Stomach (tissue), 9 donors: ENCODE results near the gene S100A9. TPM values are rescaled to one million over a fixed set of nuclear protein-coding genes. Genes with fewer than 3 reads are reported as not detected.
A peak's percentile ranks its signal among the peaks of the same experiment; 100 is the strongest.
"Not testable (repeated sequence)": the region's sequence is repeated elsewhere in the genome, so short reads cannot be mapped to it uniquely, and the experiment has no call there.

Experiments used
- DNase-seq, 2 donors: peaks; one replicate each; pipeline versions ENCODE4 v3.0.0 to v3.0.0-alpha.2; 2013 to 2019
- H3K27ac ChIP-seq, 5 donors: fragments of 200-600 bp in 4 of 5; sonication (generic) in 4 of 5; one replicate each; pipeline ENCODE4 v1.5.1; 2013 to 2019; ENCODE audit warnings: mild to moderate bottlenecking in 1 of 5, moderate library complexity in 1 of 5
- H3K27me3 ChIP-seq, 3 donors: fragments of 200-600 bp; sonication (generic); one replicate each; pipeline ENCODE4 v1.5.1; 2017 to 2019; ENCODE audit warnings: mixed run types in 1 of 3
- H3K36me3 ChIP-seq, 4 donors: fragments of 200-600 bp; sonication (generic); 1 replicate in 3 of 4; 2 replicates in 1 of 4; pipeline ENCODE4 v1.5.1; 2016 to 2019
- H3K4me1 ChIP-seq, 4 donors: fragments of 200-600 bp; sonication (generic); one replicate each; pipeline ENCODE4 v1.5.1; 2016 to 2019
- H3K4me3 ChIP-seq, 4 donors: fragments of 200-600 bp; sonication (generic) in 3 of 4; one replicate each; pipeline ENCODE4 v1.5.1; 2016 to 2019; ENCODE audit warnings: mild to moderate bottlenecking in 1 of 4
- H3K9me3 ChIP-seq, 4 donors: fragments of 200-600 bp; sonication (generic); one replicate each; pipeline ENCODE4 v1.5.1; 2016 to 2019
- EP300 ChIP-seq: sonication (generic); formaldehyde crosslinking; IDR thresholded peaks from one replicate; pipeline ENCODE4 v1.6.1; 2017; ENCODE audit warnings: antibody characterized with exemption
- POLR2A ChIP-seq, 4 donors: fragments of 450-650 bp; IDR thresholded peaks; one replicate each; pipeline ENCODE4 v1.6.1; 2016; ENCODE audit warnings: antibody characterized with exemption in 4 of 4, control low read depth in 2 of 4, mild to moderate bottlenecking in 1 of 4, moderate library complexity in 1 of 4
- POLR2AphosphoS5 ChIP-seq, 3 donors: sonication (generic); formaldehyde crosslinking; IDR thresholded peaks; one replicate each; pipeline ENCODE4 v1.6.1; 2016; ENCODE audit warnings: antibody characterized with exemption in 3 of 3
- WGBS, 5 donors: extraction: QIAGEN DNeasy Blood & Tissue Kit in 3 of 5; methylation state at CpG; one replicate each; pipeline versions ENCODE4 v1.1.5 to v1.1.7; 2013 to 2018; 5-methylcytosine and 5-hydroxymethylcytosine counted together
- intact Hi-C: fragments of 100-400 bp; cut with DNase I; formaldehyde crosslinking; loops from one replicate; pipeline ENCODE4 v1.15.1; 2023; ENCODE audit warnings: low total_unique reads
- polyA plus RNA-seq, 3 donors: library from polyadenylated mRNA; stranded (reverse); fragments of 200-250 nt; gene quantifications; one replicate each; pipeline ENCODE4 v1.2.3, GENCODE V29; 2013
- small RNA-seq, 4 donors: library from RNA; depleted of rRNA; stranded (forward); fragments of <200 nt; gene quantifications; one replicate each; pipeline ENCODE3, GENCODE V24; 2016
- total RNA-seq, 5 donors: library from RNA; depleted of rRNA; stranded (reverse); fragments of >200 nt; gene quantifications; one replicate each; pipeline versions ENCODE4 v1.1.0 to v1.2.3, GENCODE V29; 2014 to 2016
- TF ChIP-seq, protein P1 (sequence below), 7 experiments: fragments of 450-650 bp in 4 of 7; fragments of 200-600 bp in 3 of 7; sonication (generic) in 3 of 7; IDR thresholded peaks; one replicate each; pipeline ENCODE4 v1.5.1; 2016 to 2019; ENCODE audit warnings: antibody characterized with exemption in 7 of 7, control low read depth in 2 of 7, mild to moderate bottlenecking in 1 of 7
- donor health status: healthy with polysubstance abuse.
- donor health status: Bipolar disorder and iron deficiency.
- donor health status: healthy.

Gene S100A9
- total and polyA plus RNA-seq, 8 donors: 17.4 to 9,878 (median 276) TPM; not detected in 1

DNA sequence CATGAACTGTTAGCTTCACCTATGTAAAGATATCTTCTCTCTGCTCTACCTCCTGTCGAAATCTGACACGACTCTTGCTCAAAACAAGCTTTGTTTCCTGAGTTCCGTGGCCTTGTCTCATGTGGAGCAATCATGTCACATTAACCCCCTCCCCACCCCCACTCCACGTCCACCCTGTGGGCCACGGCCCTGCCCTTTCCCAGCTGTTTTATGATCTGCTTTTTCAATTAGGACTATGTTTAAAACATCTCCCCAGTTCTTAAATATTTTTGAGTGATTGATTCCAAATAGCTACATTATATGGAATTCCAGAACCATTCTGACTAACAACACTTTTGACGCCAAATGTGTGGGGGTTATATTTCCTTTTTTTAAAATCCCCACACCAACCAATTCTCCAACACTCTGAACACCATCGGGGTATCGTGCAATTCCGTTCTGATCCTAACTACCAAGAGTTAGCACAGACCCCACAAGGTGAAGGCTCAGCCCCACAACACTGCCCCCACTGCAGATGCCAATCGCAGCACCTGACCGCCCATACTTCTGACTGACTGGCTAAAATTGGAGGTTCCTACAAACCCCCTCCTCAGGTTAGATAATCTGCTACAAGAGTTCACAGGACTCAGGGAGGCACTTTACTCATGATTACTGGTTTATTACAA lies 45.9 kb downstream of the S100A9 start:
- intact Hi-C loops: no loop called here
- no peak for DNase-seq
- TF ChIP-seq POLR2A (IDR thresholded peaks at IDR 0.05) (no peak), POLR2AphosphoS5 (IDR thresholded peaks at IDR 0.05) (no peak), EP300 (no peak)
- TF ChIP-seq, protein P1, sequence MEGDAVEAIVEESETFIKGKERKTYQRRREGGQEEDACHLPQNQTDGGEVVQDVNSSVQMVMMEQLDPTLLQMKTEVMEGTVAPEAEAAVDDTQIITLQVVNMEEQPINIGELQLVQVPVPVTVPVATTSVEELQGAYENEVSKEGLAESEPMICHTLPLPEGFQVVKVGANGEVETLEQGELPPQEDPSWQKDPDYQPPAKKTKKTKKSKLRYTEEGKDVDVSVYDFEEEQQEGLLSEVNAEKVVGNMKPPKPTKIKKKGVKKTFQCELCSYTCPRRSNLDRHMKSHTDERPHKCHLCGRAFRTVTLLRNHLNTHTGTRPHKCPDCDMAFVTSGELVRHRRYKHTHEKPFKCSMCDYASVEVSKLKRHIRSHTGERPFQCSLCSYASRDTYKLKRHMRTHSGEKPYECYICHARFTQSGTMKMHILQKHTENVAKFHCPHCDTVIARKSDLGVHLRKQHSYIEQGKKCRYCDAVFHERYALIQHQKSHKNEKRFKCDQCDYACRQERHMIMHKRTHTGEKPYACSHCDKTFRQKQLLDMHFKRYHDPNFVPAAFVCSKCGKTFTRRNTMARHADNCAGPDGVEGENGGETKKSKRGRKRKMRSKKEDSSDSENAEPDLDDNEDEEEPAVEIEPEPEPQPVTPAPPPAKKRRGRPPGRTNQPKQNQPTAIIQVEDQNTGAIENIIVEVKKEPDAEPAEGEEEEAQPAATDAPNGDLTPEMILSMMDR (IDR thresholded peaks at IDR 0.05): no peak
- no peak overlapping the region for H3K4me3 ChIP-seq
- peaks cover 0 to 44% (median 4%) of the 10 kb centered on the region in 3 donors for H3K27me3 ChIP-seq
- no peaks in the 10 kb centered on the region for H3K36me3 ChIP-seq
- H3K4me1 ChIP-seq: no peaks in the 10 kb centered on the region
- H3K27ac ChIP-seq: no peak overlapping the region
- 78 to 85% (median 84%) methylated on average over 11 of the region's 11 CpGs for WGBS, 5 donors
- no peaks in the 10 kb centered on the region for H3K9me3 ChIP-seq

DNA sequence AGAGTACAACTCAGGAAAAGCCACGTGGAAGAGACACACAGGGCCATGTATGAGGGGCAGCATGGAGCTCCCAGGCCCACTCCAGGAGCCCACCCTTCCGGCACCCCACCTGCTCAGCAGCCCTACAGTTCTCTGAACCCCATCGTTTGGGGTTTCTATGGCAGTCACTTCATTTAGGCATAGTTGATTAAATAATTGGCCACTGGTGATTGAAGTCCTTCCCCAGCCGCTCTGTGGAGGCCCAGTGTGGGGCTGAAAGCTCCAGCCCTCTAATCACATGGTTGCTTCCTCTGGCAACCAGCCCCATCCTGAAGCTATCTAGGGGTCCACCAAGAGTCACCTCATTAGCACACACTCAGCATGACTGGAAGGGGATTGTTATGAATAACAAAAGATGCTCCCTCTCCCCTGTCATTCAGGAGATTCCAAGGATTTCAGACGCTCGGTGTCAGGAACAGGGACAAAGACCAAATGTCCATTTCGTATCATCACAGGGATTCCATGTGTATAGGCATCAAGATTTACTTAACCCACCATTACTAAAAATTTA lies 46.5 kb downstream of the S100A9 start:
- intact Hi-C loops: no loop called here
- H3K36me3 ChIP-seq: no peaks in the 10 kb centered on the region
- no peak overlapping the region for H3K4me3 ChIP-seq
- no peak for TF ChIP-seq POLR2A (IDR thresholded peaks at IDR 0.05)
- TF ChIP-seq, protein P1 (IDR thresholded peaks at IDR 0.05): no peak
- TF ChIP-seq EP300: no peak
- no peak for TF ChIP-seq POLR2AphosphoS5 (IDR thresholded peaks at IDR 0.05)
- H3K9me3 ChIP-seq: no peaks in the 10 kb centered on the region
- 73 to 85% (median 79%) methylated on average over 7 of the region's 7 CpGs for WGBS, 5 donors
- no peaks in the 10 kb centered on the region for H3K4me1 ChIP-seq
- H3K27me3 ChIP-seq: peaks cover 0 to 38% (median 4%) of the 10 kb centered on the region in 3 donors
- no peak overlapping the region for H3K27ac ChIP-seq
- DNase-seq: no peak

DNA sequence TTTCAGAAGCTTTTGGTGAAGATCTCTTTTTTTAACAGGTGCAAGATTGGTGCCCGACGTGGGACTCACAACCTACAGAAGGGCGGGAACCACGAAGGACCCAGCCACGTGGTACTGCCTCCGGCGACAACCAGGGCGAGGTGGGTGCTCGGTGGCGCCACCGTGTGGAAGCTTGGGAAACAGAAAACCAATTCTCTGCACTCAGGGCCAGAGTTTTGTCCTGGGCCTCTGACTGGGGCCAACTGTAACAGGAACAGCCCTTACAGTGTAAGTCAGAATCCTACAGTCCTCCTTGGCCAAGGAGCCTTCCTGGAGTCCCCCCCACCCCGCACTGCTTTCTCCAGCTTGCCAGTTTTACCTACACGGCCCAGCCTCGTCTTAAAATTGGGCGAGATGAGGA lies 47.1 kb downstream of the S100A9 start:
- Histone ChIP-seq H3K4me1 (no peaks in the 10 kb centered on the region), H3K27ac (no peak overlapping the region), H3K4me3 (no peak overlapping the region), H3K36me3 (no peaks in the 10 kb centered on the region), H3K9me3 (no peaks in the 10 kb centered on the region), H3K27me3 (peaks cover 0 to 35% (median 4%) of the 10 kb centered on the region in 3 donors)
- no peak for TF ChIP-seq EP300
- TF ChIP-seq, protein P1 (IDR thresholded peaks at IDR 0.05): peak in 1 of 7 experiments; percentile 16
- DNase-seq: peak; percentile 13 to 49
- WGBS, 5 donors: 39 to 50% (median 44%) methylated on average over 15 of the region's 15 CpGs
- intact Hi-C loops: no loop called here

DNA sequence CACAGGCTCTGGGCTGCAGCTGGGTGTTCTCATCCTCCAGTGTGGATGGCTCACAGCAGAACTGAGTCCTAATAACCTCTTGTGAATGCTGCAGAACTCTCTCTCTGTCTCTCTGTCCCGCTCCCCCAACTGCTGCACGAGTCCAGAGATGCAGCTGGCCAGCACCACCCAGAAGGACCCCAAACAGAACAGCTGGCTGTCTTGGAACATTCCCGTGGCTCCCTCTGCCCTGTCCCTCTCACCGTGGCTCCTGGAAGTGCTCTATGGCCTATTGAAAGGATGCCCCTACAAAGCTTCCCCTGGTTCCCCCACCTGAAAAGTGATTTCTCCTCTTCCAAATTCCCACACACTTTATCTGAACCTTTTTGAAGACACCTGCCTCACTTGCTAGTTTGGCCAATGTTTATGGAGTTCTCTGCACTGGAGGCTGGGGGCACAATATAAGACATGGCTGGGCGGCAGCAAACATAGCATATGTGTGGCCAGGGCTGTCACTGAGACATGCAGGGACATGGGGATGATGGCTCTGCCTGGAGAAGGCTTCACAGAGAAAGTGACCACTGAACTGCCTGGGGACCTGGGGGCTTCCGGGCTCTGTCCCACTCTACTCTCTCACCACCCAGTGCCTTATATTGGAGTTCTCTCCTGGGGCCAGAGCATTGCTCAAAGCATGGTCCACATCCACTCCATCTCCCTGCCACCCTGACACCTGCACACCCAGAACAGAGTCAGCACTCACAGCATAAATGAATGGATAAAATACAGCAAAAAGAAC lies 48.4 kb downstream of the S100A9 start:
- H3K9me3 ChIP-seq, H3K4me1 ChIP-seq, H3K4me3 ChIP-seq, intact Hi-C loops, DNase-seq, H3K36me3 ChIP-seq, H3K27ac ChIP-seq: not testable (repeated sequence)
- WGBS, 5 donors: 61 to 86% (median 73%) methylated on average over 5 to 6 of the region's 6 CpGs
- H3K27me3 ChIP-seq: peaks cover 0 to 35% (median 4%) of the 10 kb centered on the region in 3 donors

DNA sequence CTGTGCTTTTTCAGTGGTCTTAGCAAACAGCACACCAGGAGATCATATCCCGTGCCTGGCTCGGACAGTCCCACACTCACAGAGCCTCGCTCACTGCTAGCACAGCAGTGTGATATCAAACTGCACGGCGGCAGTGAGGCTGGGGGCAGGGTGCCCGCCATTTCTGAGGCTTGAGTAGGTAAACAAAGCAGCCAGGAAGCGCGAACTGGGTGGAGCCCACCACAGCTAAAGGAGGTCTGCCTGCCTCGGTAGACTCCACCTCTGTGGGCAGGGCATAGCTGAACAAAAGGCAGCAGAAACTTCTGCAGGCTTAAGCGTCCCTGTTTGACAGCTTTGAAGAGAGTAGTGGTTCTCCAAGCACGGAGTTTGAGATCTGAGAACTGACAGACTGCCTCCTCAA lies 49.6 kb downstream of the S100A9 start:
- H3K9me3 ChIP-seq, H3K27ac ChIP-seq, H3K4me3 ChIP-seq, intact Hi-C loops, H3K4me1 ChIP-seq, H3K36me3 ChIP-seq: not testable (repeated sequence)
- peaks cover 0 to 35% (median 4%) of the 10 kb centered on the region in 3 donors for H3K27me3 ChIP-seq
- WGBS, 5 donors: 35 to 56% (median 41%) methylated on average over 11 of the region's 11 CpGs
- peak in 1 of 2 donors; percentile 5 for DNase-seq

Small RNA genes within 50 kb of the gene (small RNA-seq; reads per million reads assigned to genes)
- 0 reads per million in 4 donors for gene RNU6-160P
- gene S100A15A: 0 reads per million in 4 donors

Other genes with a start within 250 kb of the S100A9 start
- gene SPRR2F, start 244.3 kb upstream of the S100A9 start, total RNA-seq: not detected
- gene SPRR2F, start 244.3 kb upstream of the S100A9 start, polyA plus RNA-seq: 10 to 100 TPM in 1 of 3 donors, 1 to 10 TPM in 1, under 1 TPM in 1; 0.62 to 11.5 (median 1.5) TPM
- gene SPRR2G, start 207.0 kb upstream of the S100A9 start, total RNA-seq: not detected
- gene SPRR2G, start 207.0 kb upstream of the S100A9 start, polyA plus RNA-seq: under 1 TPM in 1 of 3 donors, not detected in 2; 0.75 TPM
- gene LELP1, start 154.4 kb upstream of the S100A9 start, total RNA-seq: not detected
- gene LELP1, start 154.4 kb upstream of the S100A9 start, polyA plus RNA-seq: not detected
- gene PRR9, start 140.3 kb upstream of the S100A9 start, total RNA-seq: not detected
- gene PRR9, start 140.3 kb upstream of the S100A9 start, polyA plus RNA-seq: not detected
- not detected for gene LORICRIN, start 98.2 kb upstream of the S100A9 start, total RNA-seq
- not detected for gene LORICRIN, start 98.2 kb upstream of the S100A9 start, polyA plus RNA-seq
- not detected for gene PGLYRP3, start 44.9 kb upstream of the S100A9 start, total RNA-seq
- gene PGLYRP3, start 44.9 kb upstream of the S100A9 start, polyA plus RNA-seq: 1 to 10 TPM in 1 of 3 donors, not detected in 2; 1.6 TPM
- gene PGLYRP4, start 9.0 kb upstream of the S100A9 start, total RNA-seq: not detected
- 1 to 10 TPM in 1 of 3 donors, not detected in 2; 4.3 TPM for gene PGLYRP4, start 9.0 kb upstream of the S100A9 start, polyA plus RNA-seq
- 1 to 10 TPM in 1 of 5 donors, not detected in 4; 9.0 TPM for gene S100A12, start 17.8 kb downstream of the S100A9 start, total RNA-seq
- 10 to 100 TPM in 2 of 3 donors, 1 to 10 TPM in 1; 8.2 to 58.3 (median 23.5) TPM for gene S100A12, start 17.8 kb downstream of the S100A9 start, polyA plus RNA-seq
- gene S100A8, start 33.2 kb downstream of the S100A9 start, total RNA-seq: 10 to 100 TPM in 4 of 5 donors, not detected in 1; 16.8 to 86.4 (median 38.1) TPM
- over 10,000 TPM in 1 of 3 donors, 100 to 1,000 TPM in 2; 144 to 21,822 (median 281) TPM for gene S100A8, start 33.2 kb downstream of the S100A9 start, polyA plus RNA-seq
- gene S100A7A, start 58.7 kb downstream of the S100A9 start, total RNA-seq: not detected
- gene S100A7A, start 58.7 kb downstream of the S100A9 start, polyA plus RNA-seq: under 1 TPM in 1 of 3 donors, not detected in 2; 0.20 TPM
- not detected for gene S100A7, start 102.8 kb downstream of the S100A9 start, total RNA-seq
- 100 to 1,000 TPM in 1 of 3 donors, not detected in 2; 107 TPM for gene S100A7, start 102.8 kb downstream of the S100A9 start, polyA plus RNA-seq
- gene S100A6, start 178.1 kb downstream of the S100A9 start, total RNA-seq: 100 to 1,000 TPM; 154 to 680 (median 330) TPM
- gene S100A6, start 178.1 kb downstream of the S100A9 start, polyA plus RNA-seq: 1,000 to 10,000 TPM; 1,447 to 2,520 (median 1,620) TPM
- not detected for gene S100A5, start 183.1 kb downstream of the S100A9 start, total RNA-seq
- gene S100A5, start 183.1 kb downstream of the S100A9 start, polyA plus RNA-seq: not detected
- gene S100A4, start 188.0 kb downstream of the S100A9 start, total RNA-seq: 10 to 100 TPM in 4 of 5 donors, 1 to 10 TPM in 1; 9.9 to 53.3 (median 19.4) TPM
- 100 to 1,000 TPM; 145 to 541 (median 274) TPM for gene S100A4, start 188.0 kb downstream of the S100A9 start, polyA plus RNA-seq
- gene S100A3, start 191.4 kb downstream of the S100A9 start, total RNA-seq: not detected
- 10 to 100 TPM in 1 of 3 donors, 1 to 10 TPM in 2; 2.6 to 15.0 (median 5.4) TPM for gene S100A3, start 191.4 kb downstream of the S100A9 start, polyA plus RNA-seq
- 10 to 100 TPM in 1 of 5 donors, 1 to 10 TPM in 1, not detected in 3; 2.2 to 12.7 TPM for gene S100A2, start 208.0 kb downstream of the S100A9 start, total RNA-seq
- 1,000 to 10,000 TPM in 1 of 3 donors, 1 to 10 TPM in 2; 4.9 to 1,809 (median 8.3) TPM for gene S100A2, start 208.0 kb downstream of the S100A9 start, polyA plus RNA-seq